Pancreas (tissue), 10 donors: ENCODE results near the gene MIP. TPM values are rescaled to one million over a fixed set of nuclear protein-coding genes. Genes with fewer than 3 reads are reported as not detected.
A peak's percentile ranks its signal among the peaks of the same experiment; 100 is the strongest.
"Not testable (repeated sequence)": the region's sequence is repeated elsewhere in the genome, so short reads cannot be mapped to it uniquely, and the experiment has no call there.

ENCODE experiments used
- ATAC-seq, 4 donors: fragments of 200-7000 bp; cut with Tn5 transposase; one replicate each; pipeline versions ENCODE4 v1.8.0 to v1.9.1; 2020; ENCODE audit warnings: mild to moderate bottlenecking in 4 of 4, moderate library complexity in 4 of 4
- DNase-seq, 6 donors: peaks; one replicate each; pipeline ENCODE4 v3.0.0-alpha.2; 2020
- FAIRE-seq: peaks from 2 replicates; lab custom pipeline; 2012; peaks lifted over from hg19 to GRCh38; lab: Jason Lieb, UNC
- H3K27ac ChIP-seq, 4 donors: fragments of 200-600 bp; sonication (generic); 1 replicate in 3 of 4; 2 replicates in 1 of 4; pipeline versions ENCODE4 v1.5.0 to v1.8.0; 2020
- H3K27me3 ChIP-seq, 4 donors: fragments of 200-600 bp; one replicate each; pipeline ENCODE4 v1.8.0; 2021
- H3K36me3 ChIP-seq, 3 donors: fragments of 200-600 bp; sonication (generic) in 1 of 3; one replicate each; pipeline versions ENCODE4 v1.5.0 to v1.8.0; 2020 to 2021
- H3K4me1 ChIP-seq, 3 donors: fragments of 200-600 bp; one replicate each; pipeline ENCODE4 v1.8.0; 2021
- H3K4me3 ChIP-seq, 4 donors: fragments of 200-600 bp; sonication (generic) in 2 of 4; one replicate each; pipeline versions ENCODE4 v1.5.0 to v1.8.0; 2020 to 2021
- H3K9me3 ChIP-seq, 4 donors: fragments of 200-600 bp; one replicate each; pipeline ENCODE4 v1.8.0; 2021
- WGBS, 2 donors: extraction: QIAGEN DNeasy Blood & Tissue Kit; methylation state at CpG; one replicate each; pipeline ENCODE4 v1.1.7; 2013; 5-methylcytosine and 5-hydroxymethylcytosine counted together
- intact Hi-C, 3 donors: fragments of 100-400 bp; cut with DNase I; formaldehyde crosslinking; loops; one replicate each; pipeline versions ENCODE4 v1.11.1 to v1.14.2; 2022
- polyA plus RNA-seq, 2 donors: library from polyadenylated mRNA; stranded (reverse); fragments of 200-250 nt; gene quantifications; one replicate each; pipeline ENCODE4 v1.2.3, GENCODE V29; 2013
- total RNA-seq, 6 donors: library from RNA; stranded (reverse); fragmentation: NEBNext Ultra II Directional in 4 of 6; extraction: Animal tissue kit (Norgen Biotek cat#: 25700) in 4 of 6; gene quantifications; one replicate each; pipeline versions ENCODE4 v1.2.1 to v1.2.4, GENCODE V29; 2021 to 2023
- TF ChIP-seq, protein P1 (sequence below), 4 donors: fragments of 200-600 bp; sonication (generic) in 3 of 4; IDR thresholded peaks; one replicate each; pipeline versions ENCODE4 v1.5.0 to v1.8.0; 2021; ENCODE audit warnings: antibody characterized with exemption in 4 of 4
- donor health status: healthy with polysubstance abuse.
- donor health status: DM: no; HTN: no; CAD: no; lungs with moderate emphysema.
- donor health status: DM: no; HTN: no; CAD: no.
- donor health status: control.
- donor health status: control.
- donor health status: Bipolar disorder and iron deficiency.
- donor health status: DM: yes; HTN: yes; CAD: no.
- donor health status: DM: no; HTN: no; CAD: no.
- donor health status: DM: no; HTN: no; CAD: no.
- donor health status: DM: yes; HTN: yes; CAD: no.

Gene MIP
- total and polyA plus RNA-seq, 8 donors: not detected

DNA sequence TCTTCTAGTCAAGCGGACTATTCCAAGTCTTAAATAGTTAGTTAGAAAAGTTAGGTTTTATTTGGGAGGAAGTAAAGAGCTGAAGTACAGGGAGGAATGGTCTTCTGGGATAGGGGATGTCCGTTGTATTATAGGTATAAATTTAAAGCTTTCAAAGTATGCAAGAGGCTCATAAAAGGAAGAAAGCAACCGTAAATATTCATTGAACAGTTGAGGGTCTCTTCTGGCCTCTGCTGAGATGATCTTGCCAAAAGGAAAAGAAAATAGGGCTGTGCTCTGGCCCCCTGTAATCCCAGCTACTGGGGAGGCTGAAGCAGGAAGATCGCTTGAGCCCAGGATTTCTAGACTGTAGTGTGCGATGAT, 4.9 kb downstream of the MIP start:
- Histone ChIP-seq H3K36me3 (no peaks in the 10 kb centered on the region), H3K4me3 (peak overlapping the region in 3 of 4 donors; percentile 54 to 76 (median 64)), H3K27me3 (no peaks in the 10 kb centered on the region), H3K9me3 (no peaks in the 10 kb centered on the region), H3K4me1 (peaks cover 0 to 5% (median 0%) of the 10 kb centered on the region in 3 donors), H3K27ac (peak overlapping the region; percentile 47 to 87 (median 78))
- WGBS, 2 donors: 30 to 32% methylated on average over 5 of the region's 5 CpGs
- TF ChIP-seq, protein P1, sequence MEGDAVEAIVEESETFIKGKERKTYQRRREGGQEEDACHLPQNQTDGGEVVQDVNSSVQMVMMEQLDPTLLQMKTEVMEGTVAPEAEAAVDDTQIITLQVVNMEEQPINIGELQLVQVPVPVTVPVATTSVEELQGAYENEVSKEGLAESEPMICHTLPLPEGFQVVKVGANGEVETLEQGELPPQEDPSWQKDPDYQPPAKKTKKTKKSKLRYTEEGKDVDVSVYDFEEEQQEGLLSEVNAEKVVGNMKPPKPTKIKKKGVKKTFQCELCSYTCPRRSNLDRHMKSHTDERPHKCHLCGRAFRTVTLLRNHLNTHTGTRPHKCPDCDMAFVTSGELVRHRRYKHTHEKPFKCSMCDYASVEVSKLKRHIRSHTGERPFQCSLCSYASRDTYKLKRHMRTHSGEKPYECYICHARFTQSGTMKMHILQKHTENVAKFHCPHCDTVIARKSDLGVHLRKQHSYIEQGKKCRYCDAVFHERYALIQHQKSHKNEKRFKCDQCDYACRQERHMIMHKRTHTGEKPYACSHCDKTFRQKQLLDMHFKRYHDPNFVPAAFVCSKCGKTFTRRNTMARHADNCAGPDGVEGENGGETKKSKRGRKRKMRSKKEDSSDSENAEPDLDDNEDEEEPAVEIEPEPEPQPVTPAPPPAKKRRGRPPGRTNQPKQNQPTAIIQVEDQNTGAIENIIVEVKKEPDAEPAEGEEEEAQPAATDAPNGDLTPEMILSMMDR (IDR thresholded peaks at IDR 0.05): no peak
- DNase-seq: no peak
- intact Hi-C loops: no loop called here
- no peak for FAIRE-seq
- ATAC-seq: peak in 2 of 4 donors; percentile 1 to 2

DNA sequence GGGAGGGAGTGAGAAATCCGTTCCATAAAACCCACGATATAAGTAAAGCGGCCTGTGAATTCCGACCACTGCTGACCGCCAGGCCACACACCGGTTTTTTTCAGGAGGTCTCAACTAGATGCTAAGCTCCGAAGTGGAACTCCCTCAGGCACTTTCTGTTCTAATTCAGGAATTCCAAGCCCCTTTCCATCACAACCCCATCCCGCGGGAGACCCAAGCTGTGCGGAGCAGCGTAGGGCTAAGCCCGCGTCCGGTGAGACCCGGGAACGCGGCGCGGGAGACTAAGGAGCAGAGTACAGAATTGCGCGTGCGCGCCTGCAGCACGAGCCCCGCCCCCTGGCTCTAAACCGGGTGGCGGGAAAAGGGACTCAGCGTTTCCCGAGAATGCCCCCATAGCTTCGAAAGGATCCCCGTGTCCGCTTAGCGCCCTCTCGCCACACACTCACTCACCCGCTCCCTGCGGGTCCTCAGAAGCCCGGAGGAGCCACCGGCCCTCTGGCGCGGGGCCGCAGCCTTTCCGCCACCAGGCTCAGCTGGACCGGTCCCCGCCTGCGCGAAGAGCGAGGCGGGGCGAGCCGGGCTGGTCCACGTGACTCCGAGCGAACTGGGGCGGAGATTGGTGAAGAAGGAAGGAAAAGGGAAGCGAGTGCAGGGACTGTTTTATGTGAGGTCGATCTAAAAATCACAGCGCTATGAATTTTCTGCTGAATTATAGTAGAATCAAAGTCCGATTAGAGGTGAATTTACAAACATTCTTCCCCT, 5.4 kb downstream of the MIP start, which contains the start of gene TIMELESS:
Gene TIMELESS, minus strand, starts transcription at position 567 of the 762 bp plus-strand sequence. CDS start 15,256 bp downstream, outside the sequence.
- Histone ChIP-seq H3K27me3 (no peaks in the 10 kb centered on the region), H3K9me3 (no peaks in the 10 kb centered on the region), H3K27ac (peak within 1 kb of the TSS; percentile 47 to 87 (median 78)), H3K36me3 (no peaks in the 10 kb centered on the region), H3K4me1 (peaks cover 0 to 5% (median 0%) of the 10 kb centered on the region in 3 donors), H3K4me3 (peak within 1 kb of the TSS; percentile 47 to 76 (median 59))
- DNase-seq: peak; percentile 85 to 93 (median 88)
- TF ChIP-seq, protein P1 (IDR thresholded peaks at IDR 0.05): no peak
- 0% methylated on average over 58 of the region's 58 CpGs for WGBS, 2 donors
- ATAC-seq: peak; percentile 98 to 99 (median 99)
- FAIRE-seq: no peak
- intact Hi-C loops: no loop called here

DNA sequence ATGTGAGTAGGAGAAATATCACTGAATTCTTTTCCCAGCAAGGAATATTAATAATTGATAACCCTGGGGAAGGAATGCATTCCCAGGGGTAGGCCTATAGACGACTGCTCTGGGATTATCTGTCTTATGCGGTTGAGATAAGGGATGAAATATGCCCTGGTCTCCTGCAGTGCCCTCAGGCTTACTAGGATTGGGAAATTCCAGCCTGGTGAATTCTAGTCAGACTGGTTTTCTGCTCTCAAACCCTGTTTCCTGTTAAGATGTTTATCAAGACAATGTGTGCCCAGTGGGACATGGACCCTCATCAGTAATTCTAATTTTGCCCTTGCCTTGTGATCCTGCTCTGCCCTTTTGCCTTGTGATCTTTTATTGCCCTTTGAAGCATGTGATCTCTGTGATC, 11.2 kb downstream of the MIP start:
- H3K4me3 ChIP-seq, DNase-seq, FAIRE-seq, ATAC-seq, H3K4me1 ChIP-seq, H3K9me3 ChIP-seq, H3K27ac ChIP-seq, intact Hi-C loops, H3K36me3 ChIP-seq, H3K27me3 ChIP-seq: not testable (repeated sequence)
- 44 to 46% methylated on average over 2 of the region's 2 CpGs for WGBS, 2 donors

DNA sequence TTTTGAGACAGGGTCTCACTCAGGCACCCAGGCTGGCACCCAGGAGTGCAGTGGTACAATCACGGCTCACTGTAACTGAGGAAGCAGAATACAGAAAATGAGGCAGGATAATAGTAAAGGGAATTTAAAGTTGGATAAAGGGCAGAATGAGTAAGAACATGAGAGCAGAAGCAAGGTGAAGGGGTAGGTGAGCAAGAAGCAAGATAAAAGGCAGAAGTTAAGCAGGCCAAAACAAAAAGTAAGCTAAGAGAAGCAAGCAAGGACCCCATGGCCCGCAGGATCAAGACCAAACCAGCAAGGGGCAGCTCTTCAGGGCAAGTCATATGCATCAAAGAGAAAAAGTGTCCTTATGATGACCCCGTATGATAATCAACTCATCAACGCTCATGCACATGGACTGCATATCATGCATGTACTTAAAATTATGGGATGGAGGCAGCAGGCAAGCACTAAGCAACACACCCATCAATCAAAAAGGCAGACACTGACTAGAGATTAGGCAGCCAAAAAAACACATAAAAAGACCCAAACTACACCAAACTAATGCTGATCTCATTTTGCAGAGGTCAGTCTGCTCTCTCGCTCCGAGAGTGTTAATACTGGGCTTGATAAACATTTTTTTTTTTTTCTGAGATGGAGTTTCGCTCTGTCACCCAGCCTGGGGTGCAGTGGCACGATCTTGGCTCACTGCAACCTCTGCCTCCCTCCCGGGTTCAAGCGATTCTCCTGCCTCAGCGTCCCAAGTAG, 16.9 kb downstream of the MIP start:
- Histone ChIP-seq H3K4me1 (no peaks in the 10 kb centered on the region), H3K27me3 (no peaks in the 10 kb centered on the region), H3K27ac (no peak overlapping the region), H3K4me3 (no peak overlapping the region), H3K36me3 (no peaks in the 10 kb centered on the region), H3K9me3 (no peaks in the 10 kb centered on the region)
- no peak for ATAC-seq
- TF ChIP-seq, protein P1 (IDR thresholded peaks at IDR 0.05): no peak
- FAIRE-seq: no peak
- intact Hi-C loops: loop anchor here in 1 of 3 donors (10.0 kb wide), 1 partner anchor 73 kb away; the partner anchor contains the start of genes APOF and STAT2
- no peak for DNase-seq
- 89 to 92% methylated on average over 11 of the region's 11 CpGs for WGBS, 2 donors

DNA sequence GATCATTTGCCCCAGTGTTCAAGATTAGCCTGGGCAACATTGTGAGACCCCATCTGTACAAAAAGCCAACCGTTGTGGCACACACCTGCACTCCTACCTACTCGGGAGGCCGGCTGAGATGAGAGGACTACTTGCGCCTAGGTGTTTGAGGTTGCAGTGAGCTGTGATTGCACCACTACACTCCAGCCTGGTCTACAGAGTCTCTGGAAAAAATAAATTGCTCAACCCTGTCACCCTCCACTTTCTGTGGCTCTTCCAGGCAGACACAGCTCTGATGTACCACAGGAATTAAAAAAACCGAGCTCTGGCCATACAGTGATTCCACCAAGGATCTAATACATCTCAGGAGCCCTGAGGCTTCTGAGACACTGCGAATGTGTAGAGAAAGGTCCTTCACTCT, 19.6 kb downstream of the MIP start:
- intact Hi-C loops: loop anchor here in 1 of 3 donors (10.0 kb wide), 1 partner anchor 70 kb away; the partner anchor contains the start of genes APOF and STAT2
- no peak overlapping the region for H3K4me3 ChIP-seq
- TF ChIP-seq, protein P1 (IDR thresholded peaks at IDR 0.05): no peak
- no peaks in the 10 kb centered on the region for H3K4me1 ChIP-seq
- no peaks in the 10 kb centered on the region for H3K27me3 ChIP-seq
- no peaks in the 10 kb centered on the region for H3K36me3 ChIP-seq
- H3K9me3 ChIP-seq: no peaks in the 10 kb centered on the region
- DNase-seq (no peak), ATAC-seq (no peak), FAIRE-seq (no peak)
- H3K27ac ChIP-seq: no peak overlapping the region
- WGBS, 2 donors: 90 to 92% methylated on average over 6 of the region's 6 CpGs
